Transverse colon (tissue), 4 donors: ENCODE measurements around the gene SDK1. TPM values are rescaled to one million over a fixed set of nuclear protein-coding genes. Genes with fewer than 3 reads are reported as not detected.

Source experiments
- DNase-seq: peaks from one replicate; pipeline ENCODE4 v3.0.0-alpha.2; 2019
- H3K27ac ChIP-seq, 4 donors: fragments of 200-600 bp; sonication (generic); 2 replicates each; pipeline ENCODE4 v1.5.1; 2016 to 2018; ENCODE audit warnings: inconsistent platforms in 4 of 4
- H3K27me3 ChIP-seq: fragments of 200-600 bp; sonication (generic); 2 replicates; pipeline ENCODE4 v1.5.1; 2017; ENCODE audit warnings: inconsistent platforms
- H3K36me3 ChIP-seq, 4 donors: fragments of 200-600 bp; sonication (generic); 2 replicates each; pipeline ENCODE4 v1.5.1; 2017 to 2019; ENCODE audit warnings: inconsistent platforms in 4 of 4
- H3K4me1 ChIP-seq, 4 donors: fragments of 200-600 bp; sonication (generic); 2 replicates each; pipeline ENCODE4 v1.5.1; 2017 to 2020; ENCODE audit warnings: inconsistent platforms in 4 of 4
- H3K4me3 ChIP-seq, 4 donors: fragments of 200-600 bp; sonication (generic); 1 replicate in 1 of 4; 2 replicates in 3 of 4; pipeline versions ENCODE4 v1.5.1 to v1.6.1; 2017 to 2019; ENCODE audit warnings: inconsistent platforms in 4 of 4
- H3K9me3 ChIP-seq, 2 donors: fragments of 200-600 bp; sonication (generic); 2 replicates each; pipeline ENCODE4 v1.5.1; 2017 to 2019; ENCODE audit warnings: inconsistent platforms in 2 of 2
- EP300 ChIP-seq: sonication (generic); formaldehyde crosslinking; IDR thresholded peaks from one replicate; pipeline ENCODE4 v1.6.1; 2017; ENCODE audit warnings: antibody characterized with exemption, low read depth
- POLR2A ChIP-seq: fragments of 450-650 bp; IDR thresholded peaks from one replicate; pipeline ENCODE4 v1.6.1; 2016; ENCODE audit warnings: antibody characterized with exemption, mild to moderate bottlenecking, moderate library complexity
- POLR2AphosphoS5 ChIP-seq, 3 donors: sonication (generic); formaldehyde crosslinking; IDR thresholded peaks; one replicate each; pipeline ENCODE4 v1.6.1; 2016; ENCODE audit warnings: antibody characterized with exemption in 3 of 3
- WGBS, 2 donors: methylation state at CpG; one replicate each; pipeline ENCODE4 v1.1.5; 2018; ENCODE audit warnings: low coverage in 1 of 2; 5-methylcytosine and 5-hydroxymethylcytosine counted together
- in situ Hi-C, 4 donors: fragments of 200-750 bp; cut with MboI; loops; one replicate each; pipeline versions ENCODE4 v1.15.0 to v1.15.1; 2017; ENCODE audit warnings: low sequenced_read_pairs in 3 of 4, low pct_ligation_motif_present in 1 of 4, low pct_unique_long_range_greater_than_20kb in 1 of 4
- intact Hi-C: fragments of 100-400 bp; cut with DNase I; formaldehyde crosslinking; loops from one replicate; pipeline ENCODE4 v1.15.1; 2023; ENCODE audit warnings: low total_unique reads
- total RNA-seq, 4 donors: library from RNA; depleted of rRNA; stranded (reverse); fragments of >200 nt; gene quantifications; one replicate each; pipeline ENCODE4 v1.1.0, GENCODE V29; 2016
- TF ChIP-seq, protein P1 (sequence below), 5 experiments: fragments of 200-600 bp in 3 of 5; fragments of 450-650 bp in 2 of 5; sonication (generic) in 3 of 5; IDR thresholded peaks; 1 replicate in 2 of 5; 2 replicates in 3 of 5; pipeline ENCODE4 v1.5.1; 2016 to 2017; ENCODE audit warnings: antibody characterized with exemption in 5 of 5, inconsistent platforms in 3 of 5, mild to moderate bottlenecking in 2 of 5, moderate library complexity in 1 of 5

SDK1 gene
- total RNA-seq, 4 donors from 2014 or later = 4.0 to 8.6 (median 5.4) TPM

DNA sequence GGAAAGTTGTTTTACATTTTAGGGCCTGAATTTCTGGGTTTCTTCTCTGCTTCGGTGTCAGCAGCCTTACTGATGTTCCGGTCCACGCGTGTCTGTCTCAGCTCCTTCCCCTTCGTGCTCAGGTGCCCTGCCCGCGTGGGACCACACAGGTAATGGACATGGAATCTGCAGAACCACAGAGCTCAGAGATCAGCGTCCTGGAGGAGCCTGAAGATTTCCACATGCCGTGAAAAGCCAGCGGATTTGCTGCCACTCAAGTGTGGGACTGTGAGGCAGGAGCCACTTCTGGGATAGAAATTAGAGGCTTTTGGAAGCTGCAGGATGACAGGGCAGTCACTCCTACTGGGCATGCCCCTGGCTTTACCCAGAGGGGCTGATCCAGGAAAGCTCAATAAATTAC lies 714.9 kb downstream of the SDK1 start:
- in situ Hi-C loops = no loop called here
- H3K36me3 ChIP-seq = no peaks in the 10 kb centered on the region
- 86 to 92% methylated on average over 8 to 10 of the region's 10 CpGs for WGBS, 2 donors
- intact Hi-C loops = no loop called here
- no peaks in the 10 kb centered on the region for H3K27me3 ChIP-seq
- H3K9me3 ChIP-seq = no peaks in the 10 kb centered on the region
- H3K4me1 ChIP-seq = no peaks in the 10 kb centered on the region
- TF ChIP-seq, protein P1, sequence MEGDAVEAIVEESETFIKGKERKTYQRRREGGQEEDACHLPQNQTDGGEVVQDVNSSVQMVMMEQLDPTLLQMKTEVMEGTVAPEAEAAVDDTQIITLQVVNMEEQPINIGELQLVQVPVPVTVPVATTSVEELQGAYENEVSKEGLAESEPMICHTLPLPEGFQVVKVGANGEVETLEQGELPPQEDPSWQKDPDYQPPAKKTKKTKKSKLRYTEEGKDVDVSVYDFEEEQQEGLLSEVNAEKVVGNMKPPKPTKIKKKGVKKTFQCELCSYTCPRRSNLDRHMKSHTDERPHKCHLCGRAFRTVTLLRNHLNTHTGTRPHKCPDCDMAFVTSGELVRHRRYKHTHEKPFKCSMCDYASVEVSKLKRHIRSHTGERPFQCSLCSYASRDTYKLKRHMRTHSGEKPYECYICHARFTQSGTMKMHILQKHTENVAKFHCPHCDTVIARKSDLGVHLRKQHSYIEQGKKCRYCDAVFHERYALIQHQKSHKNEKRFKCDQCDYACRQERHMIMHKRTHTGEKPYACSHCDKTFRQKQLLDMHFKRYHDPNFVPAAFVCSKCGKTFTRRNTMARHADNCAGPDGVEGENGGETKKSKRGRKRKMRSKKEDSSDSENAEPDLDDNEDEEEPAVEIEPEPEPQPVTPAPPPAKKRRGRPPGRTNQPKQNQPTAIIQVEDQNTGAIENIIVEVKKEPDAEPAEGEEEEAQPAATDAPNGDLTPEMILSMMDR (IDR thresholded peaks at IDR 0.05) = no peak
- TF ChIP-seq POLR2AphosphoS5 (IDR thresholded peaks at IDR 0.05) = no peak
- no peak for TF ChIP-seq EP300
- no peak for TF ChIP-seq POLR2A
- DNase-seq = no peak
- H3K4me3 ChIP-seq = no peak overlapping the region
- no peak overlapping the region for H3K27ac ChIP-seq

DNA sequence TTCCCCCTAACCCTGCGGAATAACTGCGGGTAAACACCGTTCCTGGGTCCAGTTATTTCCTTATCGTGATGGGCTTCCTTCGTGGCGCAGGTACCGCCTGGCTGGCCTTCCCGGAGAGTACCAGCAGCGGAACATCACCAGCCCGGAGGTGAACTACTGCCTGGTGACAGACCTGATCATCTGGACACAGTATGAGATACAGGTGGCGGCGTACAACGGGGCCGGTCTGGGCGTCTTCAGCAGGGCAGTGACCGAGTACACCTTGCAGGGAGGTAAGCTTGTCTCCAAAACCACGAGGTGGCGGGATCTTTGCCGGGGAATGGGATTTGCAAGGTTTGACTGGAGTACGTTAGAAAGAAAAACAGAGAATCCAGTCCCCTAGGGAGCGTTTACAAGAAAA lies 716.0 kb downstream of the SDK1 start:
- H3K4me3 ChIP-seq = no peak overlapping the region
- in situ Hi-C loops = no loop called here
- no peak overlapping the region for H3K27ac ChIP-seq
- H3K36me3 ChIP-seq = no peaks in the 10 kb centered on the region
- no peaks in the 10 kb centered on the region for H3K27me3 ChIP-seq
- intact Hi-C loops = no loop called here
- no peak for DNase-seq
- no peaks in the 10 kb centered on the region for H3K4me1 ChIP-seq
- TF ChIP-seq, protein P1 (IDR thresholded peaks at IDR 0.05) = no peak
- TF ChIP-seq POLR2A = no peak
- TF ChIP-seq EP300 = no peak
- TF ChIP-seq POLR2AphosphoS5 (IDR thresholded peaks at IDR 0.05) = no peak
- 92 to 96% methylated on average over 10 to 21 of the region's 21 CpGs for WGBS, 2 donors
- H3K9me3 ChIP-seq = no peaks in the 10 kb centered on the region

DNA sequence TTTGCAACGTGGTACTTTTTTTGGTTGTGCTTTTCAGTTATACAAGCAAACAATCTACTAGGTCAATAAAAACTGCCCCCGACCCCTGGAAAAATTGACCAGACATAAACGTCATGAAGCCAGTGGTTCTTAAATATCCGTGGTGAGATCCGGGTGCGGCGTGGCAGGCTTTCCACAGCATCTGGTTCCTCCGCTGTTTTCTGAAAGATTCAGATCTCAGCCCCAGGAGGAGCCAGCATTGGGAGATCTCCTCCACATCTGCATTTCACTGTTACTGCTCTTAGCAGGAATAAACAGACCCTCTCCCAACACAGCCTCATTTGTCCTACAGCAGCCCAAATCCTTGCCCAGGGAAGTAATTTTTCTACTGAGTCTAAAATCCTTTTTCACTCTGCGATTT lies 716.7 kb downstream of the SDK1 start:
- Histone ChIP-seq H3K27me3 (no peaks in the 10 kb centered on the region), H3K4me3 (no peak overlapping the region), H3K9me3 (no peaks in the 10 kb centered on the region), H3K36me3 (no peaks in the 10 kb centered on the region), H3K4me1 (no peaks in the 10 kb centered on the region), H3K27ac (no peak overlapping the region)
- no peak for TF ChIP-seq EP300
- TF ChIP-seq, protein P1 (IDR thresholded peaks at IDR 0.05) = no peak
- TF ChIP-seq POLR2AphosphoS5 (IDR thresholded peaks at IDR 0.05) = no peak
- no peak for TF ChIP-seq POLR2A
- intact Hi-C loops = no loop called here
- 84 to 91% methylated on average over 2 to 9 of the region's 9 CpGs for whole genome bisulfite sequencing, 2 donors
- DNase-seq = no peak
- in situ Hi-C loops = no loop called here

DNA sequence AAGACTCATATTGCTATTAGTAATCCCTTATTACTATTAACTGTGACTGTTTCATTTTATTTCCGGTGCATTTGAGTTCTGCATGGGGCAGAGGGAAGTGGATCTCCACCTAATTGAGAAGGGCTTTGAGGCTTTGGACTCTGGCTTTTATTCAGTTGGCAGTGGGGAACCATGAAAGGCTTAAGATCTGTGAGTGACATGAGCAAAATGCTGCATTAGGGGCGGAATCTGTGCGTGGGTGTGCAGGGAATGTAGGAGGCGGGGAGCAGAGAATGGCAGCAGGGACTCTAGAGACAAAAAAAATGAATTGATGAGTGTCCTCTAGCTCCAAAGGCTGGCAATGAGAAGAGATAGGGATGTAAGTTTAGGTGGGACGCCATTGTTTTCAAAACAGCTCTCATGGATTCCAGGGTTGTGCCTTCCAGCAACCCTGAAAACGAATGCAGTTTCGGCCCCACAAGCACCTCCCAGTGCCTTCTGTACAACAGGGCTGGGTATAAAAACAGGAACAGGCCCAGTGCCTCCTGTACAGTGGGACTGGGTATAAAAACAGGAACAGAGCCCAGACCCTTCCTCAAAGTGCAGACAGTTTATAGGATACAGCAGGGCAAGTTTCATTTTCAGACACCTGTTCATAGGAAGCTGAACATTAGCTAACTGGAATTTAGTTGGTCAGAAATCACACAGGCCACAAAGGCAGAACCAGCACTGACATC lies 717.7 kb downstream of the SDK1 start:
- intact Hi-C loops = no loop called here
- 77 to 93% methylated on average over 7 of the region's 7 CpGs for WGBS, 2 donors

More for the DNA sequence above, 717.7 kb downstream of the SDK1 start:
- Histone ChIP-seq H3K27ac (no peak overlapping the region), H3K36me3 (no peaks in the 10 kb centered on the region), H3K27me3 (no peaks in the 10 kb centered on the region), H3K9me3 (no peaks in the 10 kb centered on the region), H3K4me1 (no peaks in the 10 kb centered on the region), H3K4me3 (no peak overlapping the region)
- TF ChIP-seq POLR2A (no peak), POLR2AphosphoS5 (IDR thresholded peaks at IDR 0.05) (no peak), EP300 (no peak)
- TF ChIP-seq, protein P1 (IDR thresholded peaks at IDR 0.05) = no peak
- in situ Hi-C loops = no loop called here
- DNase-seq = no peak
